Prostate gland (tissue), 2 donors: ENCODE results near the gene CAMKV. TPM values are rescaled to one million over a fixed set of nuclear protein-coding genes. Genes with fewer than 3 reads are reported as not detected.

Experiments
- DNase-seq: peaks from one replicate; pipeline ENCODE4 v3.0.0-alpha.2; 2019; ENCODE audit warnings: low spot score
- H3K27ac ChIP-seq, 2 donors: fragments of 200-600 bp; sonication (generic); 2 replicates each; pipeline ENCODE4 v1.5.1; 2017 to 2019
- H3K27me3 ChIP-seq: fragments of 200-600 bp; sonication (generic); replicated peaks from 2 replicates; pipeline ENCODE4 v1.5.1; 2019; ENCODE audit not compliant: insufficient read depth
- H3K36me3 ChIP-seq, 2 donors: fragments of 200-600 bp; sonication (generic); 1 replicate in 1 of 2; 2 replicates in 1 of 2; pipeline versions ENCODE4 v1.5.1 to v1.8.1; 2017 to 2019
- H3K4me1 ChIP-seq: fragments of 200-600 bp; sonication (generic); replicated peaks from 2 replicates; pipeline ENCODE4 v1.5.1; 2019
- H3K4me3 ChIP-seq, 2 donors: fragments of 200-600 bp; sonication (generic); 2 replicates each; pipeline ENCODE4 v1.5.1; 2017 to 2019
- H3K9me3 ChIP-seq: fragments of 200-600 bp; sonication (generic); 2 replicates; pipeline ENCODE4 v1.5.1; 2017
- CTCF ChIP-seq, 4 experiments: fragments of 200-600 bp in 2 of 4; fragments of 450-650 bp in 2 of 4; sonication (generic) in 2 of 4; IDR thresholded peaks; 1 replicate in 3 of 4; 2 replicates in 1 of 4; pipeline ENCODE4 v1.5.1; 2016 to 2019; ENCODE audit warnings: antibody characterized with exemption in 4 of 4, mild to moderate bottlenecking in 2 of 4, moderate library complexity in 2 of 4
- POLR2A ChIP-seq: fragments of 450-650 bp; IDR thresholded peaks from one replicate; pipeline ENCODE4 v1.6.1; 2016; ENCODE audit warnings: antibody characterized with exemption, mild to moderate bottlenecking
- POLR2AphosphoS5 ChIP-seq: sonication (generic); formaldehyde crosslinking; IDR thresholded peaks from one replicate; pipeline ENCODE4 v1.6.1; 2017; ENCODE audit warnings: antibody characterized with exemption
- WGBS: methylation state at CpG from one replicate; pipeline ENCODE4 v1.1.5; 2018; 5-methylcytosine and 5-hydroxymethylcytosine counted together
- intact Hi-C: fragments of 100-400 bp; cut with DNase I; formaldehyde crosslinking; loops from one replicate; pipeline ENCODE4 v1.14.2; 2022
- total RNA-seq, 2 donors: library from RNA; depleted of rRNA; stranded (reverse); fragments of >200 nt; gene quantifications; one replicate each; pipeline ENCODE4 v1.1.0, GENCODE V29; 2016

CAMKV gene
- total RNA-seq, 2 donors from 2014 or later: 0.97 TPM; not detected in 1

GRCh38 chr3:49867400-49867799 is 2.3 kb downstream of the CAMKV start:
- Histone ChIP-seq H3K36me3 (no peaks in the 10 kb centered on the region), H3K4me1 (no peaks in the 10 kb centered on the region), H3K4me3 (no peak overlapping the region), H3K27ac (no peak overlapping the region), H3K9me3 (no peaks in the 10 kb centered on the region), H3K27me3 (peaks cover 4% of the 10 kb centered on the region)
- 67% methylated on average over 1 of the region's 1 CpG for WGBS
- no peak for DNase-seq
- TF ChIP-seq POLR2A (no peak), POLR2AphosphoS5 (no peak), CTCF (IDR thresholded peaks at IDR 0.05) (no peak)
- intact Hi-C loops: no loop called here

DNA sequence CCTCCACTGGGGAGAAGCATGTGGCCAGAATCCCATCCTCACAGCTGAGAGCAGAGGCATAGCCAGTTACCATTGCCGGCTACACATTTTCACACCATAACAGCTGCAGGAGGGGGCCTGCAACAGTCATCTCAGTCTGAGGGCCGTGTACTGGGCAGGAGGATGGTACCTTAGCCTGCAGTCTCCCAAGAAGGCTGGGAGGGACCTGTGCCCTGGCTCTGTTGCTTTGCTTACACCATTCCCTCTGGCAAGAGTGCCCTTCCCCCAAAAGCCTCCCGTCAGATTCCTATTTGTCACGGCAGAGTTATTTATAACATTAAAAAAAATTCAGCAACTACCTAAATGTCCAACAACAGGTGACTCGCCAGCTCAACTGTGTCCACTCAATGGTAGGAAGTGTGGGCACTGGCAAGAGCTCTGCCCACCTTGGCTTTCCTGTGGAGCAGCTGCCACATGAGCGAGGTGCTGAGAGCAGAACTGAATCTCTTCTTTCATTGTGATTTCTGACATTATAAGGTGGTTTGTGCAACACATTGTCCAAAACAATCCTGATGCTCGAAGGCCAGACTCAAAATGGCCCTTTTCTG is 4.4 kb downstream of the CAMKV start:
- intact Hi-C loops: no loop called here
- H3K4me1 ChIP-seq: no peaks in the 10 kb centered on the region
- no peak overlapping the region for H3K27ac ChIP-seq
- no peak for TF ChIP-seq POLR2A
- TF ChIP-seq POLR2AphosphoS5: no peak
- TF ChIP-seq CTCF (IDR thresholded peaks at IDR 0.05): no peak
- no peak for DNase-seq
- peaks cover 4% of the 10 kb centered on the region for H3K27me3 ChIP-seq
- H3K4me3 ChIP-seq: no peak overlapping the region
- no peaks in the 10 kb centered on the region for H3K9me3 ChIP-seq
- 56% methylated on average over 7 of the region's 7 CpGs for WGBS
- H3K36me3 ChIP-seq: no peaks in the 10 kb centered on the region

GRCh38 chr3:49864505-49864904 is 5.2 kb downstream of the CAMKV start:
- no peak for DNase-seq
- no peaks in the 10 kb centered on the region for H3K36me3 ChIP-seq
- 37% methylated on average over 2 of the region's 5 CpGs for WGBS
- H3K4me1 ChIP-seq: no peaks in the 10 kb centered on the region
- intact Hi-C loops: no loop called here
- H3K27me3 ChIP-seq: peaks cover 4% of the 10 kb centered on the region
- TF ChIP-seq CTCF (IDR thresholded peaks at IDR 0.05): no peak
- no peak for TF ChIP-seq POLR2A
- TF ChIP-seq POLR2AphosphoS5: no peak
- no peak overlapping the region for H3K27ac ChIP-seq
- H3K4me3 ChIP-seq: no peak overlapping the region
- H3K9me3 ChIP-seq: no peaks in the 10 kb centered on the region

DNA sequence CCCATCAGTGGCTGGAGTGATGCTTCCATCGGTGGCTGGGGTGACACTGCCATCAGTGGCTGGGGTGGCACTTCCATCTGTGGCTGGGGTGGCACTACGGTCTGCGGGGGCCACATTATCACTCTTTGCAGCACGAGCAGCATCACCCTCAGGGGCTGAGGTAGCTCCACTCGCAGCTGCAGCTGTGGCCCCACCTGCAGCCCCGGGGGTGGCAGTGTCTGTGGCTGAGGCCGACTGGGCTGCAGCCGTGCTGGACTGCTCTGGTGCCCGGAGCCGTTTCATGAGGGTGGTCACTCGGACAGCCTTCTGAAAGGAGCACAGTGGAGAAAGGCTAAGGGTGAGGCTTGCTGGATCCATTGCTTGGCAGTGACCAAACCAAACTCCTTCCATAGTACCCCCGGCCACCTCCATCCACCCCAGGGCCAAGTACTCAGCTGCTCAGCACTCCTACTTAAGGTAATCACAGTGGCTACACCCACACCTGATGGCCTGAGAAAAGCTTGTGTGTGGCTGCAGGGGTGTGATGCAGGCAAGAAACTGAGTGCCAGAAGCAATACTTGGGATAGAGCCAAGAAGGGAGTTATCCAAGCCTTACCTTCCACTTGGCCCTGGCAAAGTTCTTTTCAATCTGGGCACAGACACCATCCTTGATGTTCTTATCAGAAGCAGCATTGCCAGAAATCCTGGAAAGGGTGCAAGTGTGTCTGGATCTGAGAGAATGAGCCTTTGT is 10.0 kb downstream of the CAMKV start:
- Histone ChIP-seq H3K4me1 (no peaks in the 10 kb centered on the region), H3K36me3 (no peaks in the 10 kb centered on the region), H3K9me3 (no peaks in the 10 kb centered on the region), H3K27ac (no peak overlapping the region), H3K27me3 (no peaks in the 10 kb centered on the region), H3K4me3 (no peak overlapping the region)
- intact Hi-C loops: loop anchor here (5.0 kb wide), 1 partner anchor 48 kb away; no protein-coding TSS in a partner anchor
- DNase-seq: no peak
- no peak for TF ChIP-seq POLR2A
- TF ChIP-seq CTCF (IDR thresholded peaks at IDR 0.05): no peak
- TF ChIP-seq POLR2AphosphoS5: no peak
- 87% methylated on average over 8 of the region's 12 CpGs for WGBS
